Measurements from ENCODE around the gene CLRN2. TPM values are rescaled to one million over a fixed set of nuclear protein-coding genes. Genes with fewer than 3 reads are reported as not detected.

CLRN2 gene, protein sequence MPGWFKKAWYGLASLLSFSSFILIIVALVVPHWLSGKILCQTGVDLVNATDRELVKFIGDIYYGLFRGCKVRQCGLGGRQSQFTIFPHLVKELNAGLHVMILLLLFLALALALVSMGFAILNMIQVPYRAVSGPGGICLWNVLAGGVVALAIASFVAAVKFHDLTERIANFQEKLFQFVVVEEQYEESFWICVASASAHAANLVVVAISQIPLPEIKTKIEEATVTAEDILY
- total RNA-seq, result not detected

DNA sequence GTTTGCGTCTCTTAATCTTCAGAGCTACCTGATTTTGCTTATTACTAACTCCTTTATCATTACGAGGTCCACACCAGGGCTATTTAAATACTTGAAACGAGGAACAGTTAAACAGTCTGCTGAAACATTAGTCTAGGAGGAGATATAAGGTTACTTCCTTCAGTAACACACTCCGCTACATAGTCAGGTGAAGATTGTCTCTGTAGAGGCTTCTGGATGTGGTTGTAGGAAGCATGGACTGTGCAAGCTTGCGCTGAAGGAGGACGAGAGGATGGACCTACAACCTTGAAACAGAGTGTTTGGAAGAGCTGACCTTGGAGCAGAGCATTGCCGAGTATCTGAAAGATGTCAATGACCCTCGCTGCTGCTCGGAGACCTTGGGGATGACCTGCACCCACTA is at the start of gene CLRN2:
CLRN2 (plus strand) TSS at position 301 of the 400 bp plus-strand sequence. CDS start 102 bp downstream, outside the sequence.
- Histone ChIP-seq H3K4me3 (no peak within 1 kb of the TSS), H3K9me3 (no peaks in the 10 kb centered on the region), H3K4me1 (peaks cover 3 to 25% (median 14%) of the 10 kb centered on the region in 3 donors), H3K27me3 (peaks cover 17% of the 10 kb centered on the region), H3K36me3 (no peaks in the 10 kb centered on the region), H3K27ac (no peak within 1 kb of the TSS)
- TF ChIP-seq, protein P1, sequence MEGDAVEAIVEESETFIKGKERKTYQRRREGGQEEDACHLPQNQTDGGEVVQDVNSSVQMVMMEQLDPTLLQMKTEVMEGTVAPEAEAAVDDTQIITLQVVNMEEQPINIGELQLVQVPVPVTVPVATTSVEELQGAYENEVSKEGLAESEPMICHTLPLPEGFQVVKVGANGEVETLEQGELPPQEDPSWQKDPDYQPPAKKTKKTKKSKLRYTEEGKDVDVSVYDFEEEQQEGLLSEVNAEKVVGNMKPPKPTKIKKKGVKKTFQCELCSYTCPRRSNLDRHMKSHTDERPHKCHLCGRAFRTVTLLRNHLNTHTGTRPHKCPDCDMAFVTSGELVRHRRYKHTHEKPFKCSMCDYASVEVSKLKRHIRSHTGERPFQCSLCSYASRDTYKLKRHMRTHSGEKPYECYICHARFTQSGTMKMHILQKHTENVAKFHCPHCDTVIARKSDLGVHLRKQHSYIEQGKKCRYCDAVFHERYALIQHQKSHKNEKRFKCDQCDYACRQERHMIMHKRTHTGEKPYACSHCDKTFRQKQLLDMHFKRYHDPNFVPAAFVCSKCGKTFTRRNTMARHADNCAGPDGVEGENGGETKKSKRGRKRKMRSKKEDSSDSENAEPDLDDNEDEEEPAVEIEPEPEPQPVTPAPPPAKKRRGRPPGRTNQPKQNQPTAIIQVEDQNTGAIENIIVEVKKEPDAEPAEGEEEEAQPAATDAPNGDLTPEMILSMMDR (IDR thresholded peaks at IDR 0.05), result no peak
- TF ChIP-seq EP300 (IDR thresholded peaks at IDR 0.05) (no peak), POLR2AphosphoS5 (IDR thresholded peaks at IDR 0.05) (no peak), POLR2A (IDR thresholded peaks at IDR 0.05) (no peak)
- WGBS, 2 donors (ENCODE audit: low coverage in 1 of 2), result 83 to 94% methylated on average over 4 to 8 of the region's 9 CpGs
- ATAC-seq, result no peak

DNA sequence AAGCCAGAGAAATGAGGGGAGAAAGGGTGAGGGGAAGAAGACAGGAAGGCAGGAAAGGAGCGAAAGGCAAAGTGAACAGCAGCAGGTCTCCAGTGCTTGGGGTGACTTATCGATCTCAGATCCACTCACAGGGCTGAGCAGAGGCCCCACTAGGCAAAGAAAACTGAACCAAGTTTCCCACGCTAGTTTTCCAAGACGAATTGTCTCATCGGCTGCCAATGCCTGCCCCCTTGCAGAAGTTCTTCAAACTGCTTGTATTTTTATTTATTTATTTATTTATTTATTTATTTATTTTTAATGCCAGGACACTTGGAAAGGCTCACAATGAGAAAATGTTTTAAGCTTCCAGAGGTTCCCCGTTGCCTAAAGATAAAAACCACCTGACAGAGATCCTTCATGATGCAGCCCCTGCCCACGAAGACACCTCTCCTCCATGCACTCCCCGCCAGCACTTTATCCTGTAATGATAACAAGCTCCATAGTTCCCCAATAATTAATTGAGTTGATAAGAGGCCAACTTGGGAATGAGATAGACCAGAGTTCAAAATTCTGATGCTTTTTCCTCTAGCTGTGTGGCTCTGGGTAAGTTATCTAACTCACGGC is 46.2 kb upstream of the CLRN2 start:
- H3K27me3 ChIP-seq, result no peaks in the 10 kb centered on the region
- TF ChIP-seq, protein P1 (IDR thresholded peaks at IDR 0.05), result peak in 3 of 4 experiments; percentile 12 to 40 (median 19)
- no peak for TF ChIP-seq EP300 (IDR thresholded peaks at IDR 0.05)
- H3K36me3 ChIP-seq, result no peaks in the 10 kb centered on the region
- H3K9me3 ChIP-seq, result no peaks in the 10 kb centered on the region
- WGBS, 2 donors (ENCODE audit: low coverage in 1 of 2), result 46 to 60% methylated on average over 6 to 9 of the region's 9 CpGs
- H3K4me1 ChIP-seq, result no peaks in the 10 kb centered on the region
- ATAC-seq, result no peak
- no peak overlapping the region for H3K4me3 ChIP-seq
- no peak overlapping the region for H3K27ac ChIP-seq

DNA sequence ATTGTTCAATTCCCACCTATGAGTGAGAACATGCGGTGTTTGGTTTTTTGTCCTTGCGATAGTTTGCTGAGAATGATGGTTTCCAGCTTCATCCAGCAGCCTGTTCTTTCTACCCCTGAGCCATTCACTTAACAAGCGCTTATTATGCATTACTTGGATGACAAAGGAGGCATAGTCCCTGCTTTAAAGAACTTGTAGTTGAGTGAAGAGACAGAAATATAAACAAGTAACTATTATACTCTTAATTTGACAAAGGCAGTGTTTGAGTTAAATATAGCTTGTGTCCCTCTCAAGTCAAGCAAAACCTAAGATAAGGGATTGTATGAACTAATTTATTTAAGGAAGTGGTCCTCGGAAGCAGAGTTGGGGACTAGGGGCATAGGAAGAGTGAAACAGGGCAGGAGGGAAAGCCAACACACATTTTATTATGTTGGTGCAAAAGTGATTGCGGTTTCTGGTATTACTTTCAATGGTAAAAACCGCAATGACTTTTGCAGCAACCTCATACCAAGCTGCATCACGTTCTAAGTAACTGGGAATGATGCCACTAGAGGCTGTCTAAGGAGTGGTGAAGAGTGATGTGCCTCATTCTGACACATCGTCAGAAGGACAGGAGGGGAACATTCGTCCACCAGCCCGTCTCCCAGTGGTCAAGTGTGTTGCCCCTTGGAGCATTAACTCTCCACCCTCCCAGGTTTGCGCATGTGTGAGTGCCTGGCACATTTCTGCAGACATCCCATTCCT is 44.9 kb upstream of the CLRN2 start:
- TF ChIP-seq POLR2AphosphoS5 (IDR thresholded peaks at IDR 0.05) (no peak), EP300 (IDR thresholded peaks at IDR 0.05) (no peak), POLR2A (IDR thresholded peaks at IDR 0.05) (no peak)
- TF ChIP-seq, protein P1 (IDR thresholded peaks at IDR 0.05), result no peak
- no peak overlapping the region for H3K27ac ChIP-seq
- no peaks in the 10 kb centered on the region for H3K27me3 ChIP-seq
- no peak overlapping the region for H3K4me3 ChIP-seq
- H3K36me3 ChIP-seq, result no peaks in the 10 kb centered on the region
- 33 to 54% methylated on average over 7 of the region's 11 CpGs for WGBS, 2 donors (ENCODE audit: low coverage in 1 of 2)
- no peak for ATAC-seq
- H3K4me1 ChIP-seq, result no peaks in the 10 kb centered on the region
- no peaks in the 10 kb centered on the region for H3K9me3 ChIP-seq

GRCh38 chr4:17475481-17475880 is 39.5 kb upstream of the CLRN2 start:
- H3K4me3 ChIP-seq, result no peak overlapping the region
- H3K27ac ChIP-seq, result no peak overlapping the region
- no peak for ATAC-seq
- H3K4me1 ChIP-seq, result no peaks in the 10 kb centered on the region
- H3K36me3 ChIP-seq, result peaks cover 0 to 25% of the 10 kb centered on the region in 2 donors
- no peaks in the 10 kb centered on the region for H3K27me3 ChIP-seq
- H3K9me3 ChIP-seq, result peaks cover 0 to 8% (median 0%) of the 10 kb centered on the region in 3 donors
- TF ChIP-seq, protein P1 (IDR thresholded peaks at IDR 0.05), result no peak
- no peak for TF ChIP-seq POLR2A (IDR thresholded peaks at IDR 0.05)
- no peak for TF ChIP-seq POLR2AphosphoS5 (IDR thresholded peaks at IDR 0.05)
- no peak for TF ChIP-seq EP300 (IDR thresholded peaks at IDR 0.05)
